ENCODE results near the gene TCF7L2.

Gene TCF7L2

GRCh38 chr10:112926906-112927688 is 22.9 kb upstream of the TCF7L2 start:
- H3K27ac ChIP-seq: no peak overlapping the region

GRCh38 chr10:112927980-112928379 is 22.1 kb upstream of the TCF7L2 start:
- no peak overlapping the region for H3K27ac ChIP-seq
- no peak for TF ChIP-seq ZFX (IDR thresholded peaks at IDR 0.05)
- no peak for TF ChIP-seq CTCF (conservative IDR thresholded peaks at IDR 0.05)

More at GRCh38 chr10:112926906-112927688, 22.9 kb upstream of the TCF7L2 start:
- TF ChIP-seq ZFX (IDR thresholded peaks at IDR 0.05): no peak
- TF ChIP-seq CTCF (conservative IDR thresholded peaks at IDR 0.05): no peak

- TF ChIP-seq ZFX (IDR thresholded peaks at IDR 0.05) (no peak), CTCF (conservative IDR thresholded peaks at IDR 0.05) (no peak)
- no peak overlapping the region for H3K27ac ChIP-seq
These were observed 17.4 kb upstream of the TCF7L2 start for GRCh38 chr10:112932658-112933057.

- no peak overlapping the region for H3K27ac ChIP-seq
- no peak for TF ChIP-seq ZFX (IDR thresholded peaks at IDR 0.05)
- no peak for TF ChIP-seq CTCF (conservative IDR thresholded peaks at IDR 0.05)
These were observed 15.9 kb upstream of the TCF7L2 start for GRCh38 chr10:112934193-112934592.

- no peak overlapping the region for H3K27ac ChIP-seq
- TF ChIP-seq ZFX (IDR thresholded peaks at IDR 0.05) (no peak), CTCF (conservative IDR thresholded peaks at IDR 0.05) (no peak)
These were observed 11.1 kb upstream of the TCF7L2 start for GRCh38 chr10:112938808-112939482.

- TF ChIP-seq CTCF (conservative IDR thresholded peaks at IDR 0.05): no peak
- no peak for TF ChIP-seq ZFX (IDR thresholded peaks at IDR 0.05)
- no peak overlapping the region; the same call in 1 of the 2 replicates for H3K27ac ChIP-seq
These were observed 4.2 kb upstream of the TCF7L2 start for GRCh38 chr10:112945811-112946210.

- TF ChIP-seq CTCF (conservative IDR thresholded peaks at IDR 0.05): no peak
- TF ChIP-seq ZFX (IDR thresholded peaks at IDR 0.05): no peak
- H3K27ac ChIP-seq: no peak overlapping the region
These were observed 3.4 kb upstream of the TCF7L2 start for GRCh38 chr10:112946649-112947048.
